ENCODE data around the gene HNRNPUL1.

DNA sequence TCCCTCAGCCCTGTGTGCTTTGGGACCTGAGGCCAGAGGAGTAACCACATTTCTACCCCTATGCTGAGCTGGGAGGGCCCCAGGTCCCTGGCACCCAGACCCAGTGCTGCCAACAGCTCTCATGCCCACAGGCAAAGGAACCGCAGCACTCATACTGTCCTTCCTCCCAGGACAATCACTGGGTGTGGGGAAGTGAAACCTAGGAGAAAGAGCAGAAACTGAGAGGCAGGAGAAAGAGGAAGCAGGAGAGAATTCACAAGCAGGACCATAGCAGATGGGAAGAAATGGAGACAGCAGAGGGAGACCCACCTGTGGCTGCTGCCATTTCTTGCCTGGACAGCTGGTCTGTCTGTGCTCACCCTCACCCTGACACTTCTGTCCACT, 64.7 kb downstream of the HNRNPUL1 start:
- TF ChIP-seq, protein P1, sequence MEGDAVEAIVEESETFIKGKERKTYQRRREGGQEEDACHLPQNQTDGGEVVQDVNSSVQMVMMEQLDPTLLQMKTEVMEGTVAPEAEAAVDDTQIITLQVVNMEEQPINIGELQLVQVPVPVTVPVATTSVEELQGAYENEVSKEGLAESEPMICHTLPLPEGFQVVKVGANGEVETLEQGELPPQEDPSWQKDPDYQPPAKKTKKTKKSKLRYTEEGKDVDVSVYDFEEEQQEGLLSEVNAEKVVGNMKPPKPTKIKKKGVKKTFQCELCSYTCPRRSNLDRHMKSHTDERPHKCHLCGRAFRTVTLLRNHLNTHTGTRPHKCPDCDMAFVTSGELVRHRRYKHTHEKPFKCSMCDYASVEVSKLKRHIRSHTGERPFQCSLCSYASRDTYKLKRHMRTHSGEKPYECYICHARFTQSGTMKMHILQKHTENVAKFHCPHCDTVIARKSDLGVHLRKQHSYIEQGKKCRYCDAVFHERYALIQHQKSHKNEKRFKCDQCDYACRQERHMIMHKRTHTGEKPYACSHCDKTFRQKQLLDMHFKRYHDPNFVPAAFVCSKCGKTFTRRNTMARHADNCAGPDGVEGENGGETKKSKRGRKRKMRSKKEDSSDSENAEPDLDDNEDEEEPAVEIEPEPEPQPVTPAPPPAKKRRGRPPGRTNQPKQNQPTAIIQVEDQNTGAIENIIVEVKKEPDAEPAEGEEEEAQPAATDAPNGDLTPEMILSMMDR (conservative IDR thresholded peaks at IDR 0.05): no peak
- no peak for TF ChIP-seq EZH2 (IDR thresholded peaks at IDR 0.05; ENCODE audit: low read depth)
